K562 (cell line): Measurements from ENCODE around the gene IL17REL. TPM values are rescaled to one million over a fixed set of nuclear protein-coding genes. Genes with fewer than 3 reads are reported as not detected.

Experiments
- BCL6 ChIP-seq: fragments of 250-450 bp; sonication (Bioruptor Pico); IDR thresholded peaks from 2 replicates; pipeline ENCODE4 v1.4.0; 2020
- BRF1 ChIP-seq: IDR thresholded peaks from 3 replicates; pipeline ENCODE4 v1.6.1; 2011; ENCODE audit warnings: borderline replicate concordance, mild to moderate bottlenecking; ENCODE audit not compliant: insufficient read length; ENCODE audit errors: extremely low read depth
- ERF ChIP-seq: fragments of 450-650 bp; formaldehyde crosslinking; IDR thresholded peaks from 2 replicates; pipeline ENCODE4 v1.4.0; 2020; ENCODE audit warnings: mild to moderate bottlenecking, mixed read lengths
- JUND ChIP-seq, 2 experiments: IDR thresholded peaks; 2 replicates in 1 of 2; 3 replicates in 1 of 2; pipeline ENCODE4 v1.6.1; 2011; ENCODE audit warnings: borderline replicate concordance in 2 of 2, low read depth in 2 of 2, low read length in 2 of 2, improper control_type of control experiment in 1 of 2, missing biosample characterization in 1 of 2, missing genetic modification characterization in 1 of 2, missing genetic modification reagents in 1 of 2
- NFE2 ChIP-seq: IDR thresholded peaks from 2 replicates; pipeline ENCODE4 v1.6.1; 2014; ENCODE audit warnings: antibody characterized with exemption, low read depth
- NFRKB ChIP-seq: fragments of 450-650 bp; IDR thresholded peaks from 2 replicates; pipeline ENCODE4 v1.6.1; 2016; ENCODE audit warnings: low read depth
- POLR2B ChIP-seq: fragments of 450-650 bp; IDR thresholded peaks from 2 replicates; pipeline ENCODE4 v1.6.1; 2018; ENCODE audit warnings: low read depth; ENCODE audit not compliant: partially characterized antibody
- POLR3A ChIP-seq: IDR thresholded peaks from 2 replicates; pipeline ENCODE4 v1.6.1; 2011; ENCODE audit warnings: borderline replicate concordance, mild to moderate bottlenecking, moderate library complexity; ENCODE audit not compliant: insufficient read length, insufficient read depth; ENCODE audit errors: extremely low read depth
- SNIP1 ChIP-seq: fragments of 450-650 bp; IDR thresholded peaks from 2 replicates; pipeline ENCODE4 v1.7.1; 2017; ENCODE audit warnings: low read depth, mild to moderate bottlenecking
- SPI1 ChIP-seq: IDR thresholded peaks from 2 replicates; pipeline ENCODE4 v1.6.1; 2011; ENCODE audit warnings: low read depth, low read length, control low read depth, borderline replicate concordance
- STAG1 ChIP-seq: sonication (generic); formaldehyde crosslinking; IDR thresholded peaks from 2 replicates; pipeline ENCODE4 v1.5.0; 2020; ENCODE audit warnings: missing genetic modification reagents, borderline replicate concordance
- ZC3H4 ChIP-seq: sonication (generic); formaldehyde crosslinking; IDR thresholded peaks from 2 replicates; pipeline ENCODE4 v1.9.0; 2021; ENCODE audit warnings: missing genetic modification reagents, borderline replicate concordance
- ZNF253 ChIP-seq: fragments of 250-450 bp; sonication (Bioruptor Pico); conservative IDR thresholded peaks from 2 replicates; pipeline ENCODE4 v1.6.1; 2021; ENCODE audit warnings: mild to moderate bottlenecking
- ZNF263 ChIP-seq: sonication (generic); formaldehyde crosslinking; IDR thresholded peaks from 2 replicates; pipeline ENCODE4 v1.8.0; 2022; ENCODE audit warnings: mild to moderate bottlenecking, missing genetic modification reagents, borderline replicate concordance
- ZNF324 ChIP-seq: fragments of 250-450 bp; sonication (Bioruptor Pico); IDR thresholded peaks from 2 replicates; pipeline ENCODE4 v1.4.0; 2020; ENCODE audit warnings: mild to moderate bottlenecking
- ZNF584 ChIP-seq: fragments of 200-800 bp; sonication (Bioruptor generic); IDR thresholded peaks from 2 replicates; pipeline ENCODE4 v1.6.1; 2016; ENCODE audit warnings: low read depth, mild to moderate bottlenecking, missing genetic modification characterization, missing compliant biosample characterization
- ZNF830 ChIP-seq: fragments of 250-450 bp; sonication (Bioruptor Pico); IDR thresholded peaks from 2 replicates; pipeline ENCODE4 v1.5.0; 2021; ENCODE audit warnings: mild to moderate bottlenecking
- polyA plus RNA-seq, 8 experiments: library from polyadenylated mRNA; depleted of rRNA in 4 of 8; stranded (reverse) in 5 of 8; unstranded in 3 of 8; fragments of >200 nt; fragmentation: Nextera tagmentation in 2 of 8; fragmentation: Illumina TruSeq in 1 of 8; extraction: Ambion mirVana in 2 of 8; extraction: Trizol in 1 of 8; gene quantifications; 2 replicates each; pipeline versions ENCODE4 v1.2.1 to v1.2.3, GENCODE V29; 2011 to 2014; ENCODE audit warnings: inconsistent platforms in 1 of 8, missing spikeins in 1 of 8
- total RNA-seq, 7 experiments: library from RNA; depleted of rRNA in 6 of 7; stranded (reverse); fragments of >200 nt in 6 of 7; fragmentation: Illumina TruSeq in 2 of 7; extraction: Trizol in 2 of 7; gene quantifications; 2 replicates each; pipeline versions ENCODE4 v1.2.1 to v1.2.3, GENCODE V29; 2011 to 2021; ENCODE audit warnings: low replicate concordance in 1 of 7
- TF ChIP-seq, protein P1 (sequence below), 2 experiments: fragments of 450-650 bp in 1 of 2; sonication (generic) in 1 of 2; formaldehyde crosslinking; conservative IDR thresholded peaks; 2 replicates each; pipeline versions ENCODE4 v1.4.0 to v1.8.1; 2020 to 2022; ENCODE audit warnings: mild to moderate bottlenecking in 1 of 2, missing genetic modification reagents in 1 of 2
- TF ChIP-seq, protein P2 (sequence below): fragments of 450-650 bp; formaldehyde crosslinking; IDR thresholded peaks from 2 replicates; pipeline ENCODE4 v1.4.0; 2022; ENCODE audit warnings: mild to moderate bottlenecking, moderate library complexity
- TF ChIP-seq, protein P3 (sequence below): fragments of 250-450 bp; sonication (Bioruptor Pico); IDR thresholded peaks from 2 replicates; pipeline ENCODE4 v1.5.0; 2020; ENCODE audit warnings: mild to moderate bottlenecking, borderline replicate concordance
- TF ChIP-seq, protein P4 (sequence below): sonication (generic); formaldehyde crosslinking; IDR thresholded peaks from 2 replicates; pipeline ENCODE4 v1.8.1; 2023; ENCODE audit warnings: mild to moderate bottlenecking, missing genetic modification reagents

IL17REL gene
- total and polyA plus RNA-seq, 9 of the 15 experiments (the other 6 are each of a cell fraction or from before 2014, with no cell fraction given): 0.05 to 0.42 (median 0.11) TPM; not detected in 4

DNA sequence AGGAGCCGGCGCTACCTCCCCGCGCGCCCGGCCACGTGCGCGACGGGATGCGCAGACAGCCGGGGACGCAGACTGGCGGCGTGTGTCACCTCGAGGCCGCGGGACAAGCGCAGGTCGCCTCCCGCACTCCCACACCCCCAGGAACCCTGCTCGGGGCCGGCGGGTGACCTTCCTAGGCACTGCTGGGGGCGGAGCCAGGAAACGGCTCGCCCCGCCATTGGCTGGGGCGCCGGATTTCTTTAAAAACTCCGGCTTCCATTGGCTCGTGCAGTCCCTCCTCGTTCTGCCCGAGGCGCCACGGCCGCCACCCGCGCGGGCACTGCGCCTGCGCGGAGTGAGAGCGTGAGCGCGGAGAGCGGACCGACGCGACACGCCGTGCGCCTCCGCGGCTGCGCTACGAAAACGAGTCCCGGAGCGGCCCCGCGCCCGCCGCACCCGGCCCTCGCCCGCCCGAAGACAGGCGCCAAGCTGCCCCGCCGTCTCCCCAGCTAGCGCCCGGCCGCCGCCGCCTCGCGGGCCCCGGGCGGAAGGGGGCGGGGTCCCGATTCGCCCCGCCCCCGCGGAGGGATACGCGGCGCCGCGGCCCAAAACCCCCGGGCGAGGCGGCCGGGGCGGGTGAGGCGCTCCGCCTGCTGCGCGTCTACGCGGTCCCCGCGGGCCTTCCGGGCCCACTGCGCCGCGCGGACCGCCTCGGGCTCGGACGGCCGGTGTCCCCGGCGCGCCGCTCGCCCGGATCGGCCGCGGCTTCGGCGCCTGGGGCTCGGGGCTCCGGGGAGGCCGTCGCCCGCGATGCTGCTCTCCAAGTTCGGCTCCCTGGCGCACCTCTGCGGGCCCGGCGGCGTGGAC, 52.2 kb downstream of the IL17REL start, which contains the start of gene PIM3 (continued):
- TF ChIP-seq BRF1 (no peak), STAG1 (no peak), SPI1 (peak; percentile 32; the same call in 1 of the 2 replicates), ZNF584 (CRISPR knock-in tag) (no peak), NFE2 (no peak), POLR2B (peak; percentile 27), ZNF830 (no peak), BCL6 (CRISPR knock-in tag) (no peak), ZNF263 (no peak), ZNF253 (CRISPR knock-in tag) (no peak), NFRKB (no peak), ERF (CRISPR knock-in tag) (0 out of 2 replicates have a peak, but pooled peaks have one; percentile 40), POLR3A (no peak), ZC3H4 (CRISPR knock-in tag) (peak; percentile 6; the same call in 1 of the 2 replicates), SNIP1 (no peak), ZNF324 (no peak), JUND (IDR thresholded peaks at IDR 0.05; ENCODE audit: borderline replicate concordance, low read depth, low read length) (0 out of 2 replicates have a peak, but pooled peaks have one; percentile 8), JUND (tag; IDR thresholded peaks at IDR 0.05; ENCODE audit: borderline replicate concordance, low read depth, low read length) (no peak)
- TF ChIP-seq, protein P1, sequence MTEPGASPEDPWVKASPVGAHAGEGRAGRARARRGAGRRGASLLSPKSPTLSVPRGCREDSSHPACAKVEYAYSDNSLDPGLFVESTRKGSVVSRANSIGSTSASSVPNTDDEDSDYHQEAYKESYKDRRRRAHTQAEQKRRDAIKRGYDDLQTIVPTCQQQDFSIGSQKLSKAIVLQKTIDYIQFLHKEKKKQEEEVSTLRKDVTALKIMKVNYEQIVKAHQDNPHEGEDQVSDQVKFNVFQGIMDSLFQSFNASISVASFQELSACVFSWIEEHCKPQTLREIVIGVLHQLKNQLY (CRISPR knock-in tag; conservative IDR thresholded peaks at IDR 0.05): no peak
- TF ChIP-seq, protein P2, sequence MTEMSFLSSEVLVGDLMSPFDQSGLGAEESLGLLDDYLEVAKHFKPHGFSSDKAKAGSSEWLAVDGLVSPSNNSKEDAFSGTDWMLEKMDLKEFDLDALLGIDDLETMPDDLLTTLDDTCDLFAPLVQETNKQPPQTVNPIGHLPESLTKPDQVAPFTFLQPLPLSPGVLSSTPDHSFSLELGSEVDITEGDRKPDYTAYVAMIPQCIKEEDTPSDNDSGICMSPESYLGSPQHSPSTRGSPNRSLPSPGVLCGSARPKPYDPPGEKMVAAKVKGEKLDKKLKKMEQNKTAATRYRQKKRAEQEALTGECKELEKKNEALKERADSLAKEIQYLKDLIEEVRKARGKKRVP (CRISPR knock-in tag): no peak
- TF ChIP-seq, protein P3, sequence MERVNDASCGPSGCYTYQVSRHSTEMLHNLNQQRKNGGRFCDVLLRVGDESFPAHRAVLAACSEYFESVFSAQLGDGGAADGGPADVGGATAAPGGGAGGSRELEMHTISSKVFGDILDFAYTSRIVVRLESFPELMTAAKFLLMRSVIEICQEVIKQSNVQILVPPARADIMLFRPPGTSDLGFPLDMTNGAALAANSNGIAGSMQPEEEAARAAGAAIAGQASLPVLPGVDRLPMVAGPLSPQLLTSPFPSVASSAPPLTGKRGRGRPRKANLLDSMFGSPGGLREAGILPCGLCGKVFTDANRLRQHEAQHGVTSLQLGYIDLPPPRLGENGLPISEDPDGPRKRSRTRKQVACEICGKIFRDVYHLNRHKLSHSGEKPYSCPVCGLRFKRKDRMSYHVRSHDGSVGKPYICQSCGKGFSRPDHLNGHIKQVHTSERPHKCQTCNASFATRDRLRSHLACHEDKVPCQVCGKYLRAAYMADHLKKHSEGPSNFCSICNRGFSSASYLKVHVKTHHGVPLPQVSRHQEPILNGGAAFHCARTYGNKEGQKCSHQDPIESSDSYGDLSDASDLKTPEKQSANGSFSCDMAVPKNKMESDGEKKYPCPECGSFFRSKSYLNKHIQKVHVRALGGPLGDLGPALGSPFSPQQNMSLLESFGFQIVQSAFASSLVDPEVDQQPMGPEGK (CRISPR knock-in tag): no peak
- TF ChIP-seq, protein P4, sequence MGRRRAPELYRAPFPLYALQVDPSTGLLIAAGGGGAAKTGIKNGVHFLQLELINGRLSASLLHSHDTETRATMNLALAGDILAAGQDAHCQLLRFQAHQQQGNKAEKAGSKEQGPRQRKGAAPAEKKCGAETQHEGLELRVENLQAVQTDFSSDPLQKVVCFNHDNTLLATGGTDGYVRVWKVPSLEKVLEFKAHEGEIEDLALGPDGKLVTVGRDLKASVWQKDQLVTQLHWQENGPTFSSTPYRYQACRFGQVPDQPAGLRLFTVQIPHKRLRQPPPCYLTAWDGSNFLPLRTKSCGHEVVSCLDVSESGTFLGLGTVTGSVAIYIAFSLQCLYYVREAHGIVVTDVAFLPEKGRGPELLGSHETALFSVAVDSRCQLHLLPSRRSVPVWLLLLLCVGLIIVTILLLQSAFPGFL (CRISPR knock-in tag): no peak
